NCI-H1048 (cell line): Measurements from ENCODE around the gene MYL9.
"Not testable (repeated sequence)": the region's sequence is repeated elsewhere in the genome, so short reads cannot be mapped to it uniquely, and the experiment has no call there.

Experiments used
- DNase-seq: peaks from one replicate; lab custom pipeline; 2025; lab: John Stamatoyannopoulos, UW

MYL9 gene

DNA sequence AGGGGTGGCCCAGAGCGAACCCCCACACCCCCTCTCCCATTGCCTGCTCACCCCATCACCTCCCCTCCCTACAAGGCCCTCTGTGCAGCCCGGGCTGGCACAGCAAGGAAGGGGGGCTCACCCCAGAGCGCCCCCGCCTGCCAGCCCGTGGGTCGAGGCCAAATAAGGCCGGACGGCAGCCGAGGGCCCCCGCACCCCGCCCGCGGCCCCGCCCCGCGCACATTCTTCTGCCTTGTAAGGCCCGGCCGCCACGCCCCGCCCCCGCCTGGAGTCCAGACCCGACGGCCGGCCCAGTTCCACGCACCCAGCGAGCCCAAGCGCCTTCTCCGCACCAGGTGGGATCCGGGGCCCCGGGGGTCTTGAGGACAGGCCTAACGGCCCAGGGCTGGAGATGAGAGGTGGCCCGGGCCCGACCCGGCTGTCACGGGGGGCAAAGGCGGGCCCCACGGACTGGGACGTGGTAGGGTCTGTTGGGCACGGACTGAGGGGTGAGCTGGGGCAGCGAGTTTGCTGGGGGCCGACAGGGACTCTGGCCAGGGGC lies at the start of gene MYL9:
TSS of gene MYL9 (plus strand) at position 293 of the 541 bp plus-strand sequence. CDS start 3,366 bp downstream, outside the sequence.
- no peak for DNase-seq

DNA sequence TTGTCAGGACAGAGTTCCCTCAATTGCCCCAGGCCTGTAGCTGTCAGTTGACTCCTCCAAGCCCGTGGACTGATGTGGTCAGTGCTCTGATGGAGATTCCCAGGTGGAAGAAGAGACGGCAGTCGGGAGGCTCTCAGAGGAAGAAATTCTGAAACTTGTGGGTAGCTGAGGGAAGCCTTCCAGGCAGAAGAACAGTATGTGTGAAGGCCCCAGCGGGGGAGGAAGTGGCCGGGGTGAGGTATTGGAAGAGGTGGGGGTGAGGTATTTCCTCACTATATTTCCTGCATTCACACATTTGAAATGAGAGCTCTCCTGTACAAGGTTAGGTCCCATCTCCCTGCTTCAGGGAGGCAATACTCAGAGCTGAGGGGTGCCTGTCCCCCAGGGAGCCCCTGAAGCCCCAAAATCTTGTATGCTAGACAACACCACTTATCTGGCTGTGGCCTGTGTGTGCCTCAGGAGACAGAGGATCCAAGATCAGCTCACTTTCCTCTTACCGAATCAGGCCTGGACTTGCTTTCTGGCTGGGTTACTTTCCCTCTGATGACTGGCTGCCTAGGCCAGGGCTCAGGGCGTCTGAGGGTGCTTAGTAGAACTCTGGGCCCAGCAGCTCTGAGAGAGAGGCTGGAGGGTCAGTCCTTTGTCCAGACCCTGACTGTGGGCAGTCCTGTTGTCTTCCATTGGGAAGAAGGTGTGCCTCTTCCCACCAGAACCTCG lies 49.3 kb upstream of the MYL9 start:
- DNase-seq, result no peak

DNA sequence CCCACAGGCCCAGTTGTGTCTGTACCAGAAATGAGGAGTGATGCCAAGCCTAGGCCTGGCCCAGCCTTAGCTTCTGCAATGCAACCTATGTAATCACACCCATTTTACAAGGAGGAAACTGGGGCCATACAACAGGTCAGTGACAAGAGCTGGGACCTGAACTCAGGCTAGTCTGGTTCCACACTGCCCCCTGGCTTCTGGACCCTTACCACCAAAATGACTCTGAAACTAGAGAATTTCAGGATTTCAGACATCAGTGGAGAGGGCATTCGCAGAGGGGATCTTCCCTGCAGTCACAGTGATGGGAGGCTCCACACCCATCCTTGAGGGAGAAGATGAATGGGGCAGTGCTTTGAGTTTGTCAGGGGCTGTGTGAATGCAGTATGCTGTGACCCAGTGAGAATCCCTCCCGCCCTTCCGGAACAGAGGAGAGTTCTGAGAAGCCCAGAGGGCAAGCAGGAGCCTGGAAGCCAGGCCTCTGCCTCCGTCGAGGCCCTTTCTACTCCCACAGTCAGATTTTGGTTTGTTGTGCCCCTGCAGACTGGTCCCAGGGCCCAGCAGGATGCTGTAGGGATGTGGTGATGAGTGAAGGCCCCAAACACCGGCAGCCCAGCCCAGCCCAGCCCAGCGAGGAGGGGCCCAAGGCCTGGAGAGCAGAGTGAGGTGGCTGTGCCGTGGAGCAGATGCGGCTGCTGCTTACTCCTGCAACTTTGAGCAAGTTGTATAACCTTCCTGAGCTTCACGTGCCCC lies 48.1 kb upstream of the MYL9 start:
- no peak for DNase-seq

DNA sequence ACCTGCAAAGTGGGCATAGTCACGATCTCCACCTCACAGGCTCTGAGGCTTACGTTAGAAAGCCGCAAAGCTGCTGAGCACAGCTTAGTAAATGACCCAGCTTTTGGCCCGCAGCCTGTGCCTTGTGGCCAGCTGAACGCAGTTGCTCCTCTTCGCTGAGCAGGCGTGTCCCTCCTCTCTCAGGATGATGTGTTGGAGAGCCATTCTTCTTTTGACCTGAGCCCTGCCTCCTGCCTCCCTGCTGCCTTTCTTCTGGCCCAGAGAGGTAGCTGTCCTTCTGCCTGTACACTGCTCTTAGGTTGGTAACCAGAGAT lies 47.6 kb upstream of the MYL9 start:
- no peak for DNase-seq

DNA sequence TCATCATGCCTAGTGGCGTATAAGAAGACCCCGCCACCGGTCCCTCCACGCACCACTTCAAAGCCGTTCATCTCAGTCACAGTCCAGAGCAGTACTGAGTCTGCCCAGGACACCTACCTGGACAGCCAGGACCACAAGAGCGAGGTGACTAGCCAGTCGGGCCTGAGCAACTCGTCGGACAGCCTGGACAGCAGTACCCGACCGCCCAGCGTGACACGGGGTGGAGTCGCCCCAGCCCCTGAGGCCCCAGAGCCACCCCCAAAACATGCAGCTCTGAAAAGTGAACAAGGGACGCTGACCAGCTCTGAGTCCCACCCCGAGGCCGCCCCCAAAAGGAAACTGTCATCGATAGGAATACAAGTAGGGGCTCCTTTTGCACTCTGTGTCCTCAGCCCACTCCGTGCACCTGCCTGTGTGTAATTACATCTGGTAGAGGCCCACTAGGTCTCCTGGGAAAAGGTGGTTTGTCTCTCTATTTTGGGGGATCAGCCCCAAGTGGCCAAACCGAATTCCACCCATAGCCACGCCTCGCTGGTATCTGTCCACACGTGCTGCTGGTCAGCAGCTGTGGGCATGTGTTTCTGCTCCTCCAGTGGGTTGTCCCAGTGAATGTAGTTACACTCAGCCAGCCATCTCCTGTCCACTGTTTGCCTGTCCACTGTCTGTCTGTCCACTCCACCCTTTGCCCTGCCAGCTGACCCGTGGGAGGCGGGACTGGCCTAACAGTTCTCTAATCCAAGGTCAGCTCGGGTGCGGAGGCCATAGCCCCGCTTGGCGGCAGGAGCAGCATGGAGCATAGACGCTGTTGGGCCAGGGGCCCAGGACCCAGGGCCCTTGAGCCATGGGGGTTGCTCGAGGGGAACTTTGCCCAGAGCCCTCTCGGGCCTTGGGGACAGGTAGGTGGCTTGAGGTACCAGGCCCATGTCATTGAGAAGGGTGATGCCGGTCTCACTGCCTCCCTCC lies 44.3 kb upstream of the MYL9 start:
- DNase-seq, result no peak

DNA sequence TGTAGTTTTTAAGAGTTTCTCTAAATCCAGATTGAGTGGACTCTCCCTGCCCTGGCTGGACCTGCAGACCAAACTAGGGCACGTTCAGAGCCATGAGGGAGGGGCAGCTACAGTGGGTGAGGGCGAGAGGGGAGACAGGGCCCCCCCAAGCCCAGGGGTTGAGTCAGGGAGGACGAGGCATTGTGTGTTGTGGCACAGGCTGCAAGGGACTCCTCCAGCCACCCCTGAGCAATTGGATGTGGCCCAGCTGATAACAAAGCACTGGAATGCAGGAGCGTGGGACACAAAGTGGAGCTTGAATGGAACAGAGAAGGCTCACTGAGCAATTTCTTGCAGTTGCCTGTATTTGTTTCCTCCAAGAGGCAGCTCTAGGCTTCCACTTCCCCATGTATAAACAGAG lies 43.5 kb upstream of the MYL9 start:
- no peak for DNase-seq

DNA sequence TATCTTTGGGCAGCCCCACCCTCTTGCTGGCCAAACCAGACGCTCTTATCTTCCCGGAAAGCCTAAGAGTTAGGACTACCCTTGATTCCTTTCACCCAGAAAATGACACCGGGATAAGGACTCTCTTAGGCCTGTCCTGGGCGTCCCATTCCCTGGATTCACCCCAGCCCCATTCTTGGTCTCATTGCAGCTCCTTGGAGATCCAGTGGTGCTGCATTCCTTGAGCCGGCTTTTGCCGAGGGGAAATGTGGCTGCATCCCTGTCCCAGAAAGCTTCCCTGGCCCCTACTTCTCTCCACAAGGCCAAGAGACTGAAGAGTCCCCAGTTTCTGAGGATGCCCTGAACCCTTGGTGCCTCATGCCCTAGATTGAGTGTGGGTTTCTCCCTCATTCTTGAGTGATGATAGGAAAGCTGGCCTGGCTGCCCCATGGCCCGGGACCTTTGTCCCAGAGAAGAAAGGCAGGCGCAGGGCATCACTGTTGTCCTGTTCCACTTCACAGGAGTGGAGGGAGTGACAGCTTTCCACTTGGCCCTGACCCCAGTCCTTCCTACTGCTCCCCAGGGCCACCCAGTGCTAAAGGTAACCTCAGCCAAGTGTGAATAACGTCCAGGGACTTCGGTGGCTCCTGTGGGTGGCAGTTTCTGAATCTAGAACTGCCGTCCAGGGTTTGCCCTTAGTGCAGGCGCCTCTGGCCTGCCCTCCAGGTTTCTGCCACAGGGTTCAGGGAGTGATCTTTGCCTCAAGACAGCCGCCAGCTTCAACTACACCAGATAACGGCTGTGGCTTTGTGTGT lies 42.7 kb upstream of the MYL9 start:
- DNase-seq, result no peak

DNA sequence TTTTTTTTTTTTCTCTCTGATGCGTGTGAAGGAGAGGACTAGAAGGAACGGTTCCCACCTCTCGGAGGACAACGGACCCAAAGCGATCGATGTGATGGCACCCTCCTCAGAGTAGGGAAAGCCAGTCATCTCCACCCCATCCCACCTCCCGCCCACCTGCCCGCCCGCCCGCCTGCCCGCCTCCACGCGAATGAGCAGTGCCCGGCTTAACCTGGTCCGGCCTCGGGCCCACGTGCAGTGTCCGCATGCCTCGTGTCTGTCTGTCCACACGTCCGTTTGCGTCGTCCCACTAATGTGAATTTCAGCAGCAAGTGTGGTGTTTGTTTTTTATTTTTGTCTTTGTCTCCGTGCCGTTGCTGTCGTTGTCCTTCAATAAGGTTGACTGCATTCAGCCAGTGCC lies 42.1 kb upstream of the MYL9 start:
- DNase-seq, result no peak

DNA sequence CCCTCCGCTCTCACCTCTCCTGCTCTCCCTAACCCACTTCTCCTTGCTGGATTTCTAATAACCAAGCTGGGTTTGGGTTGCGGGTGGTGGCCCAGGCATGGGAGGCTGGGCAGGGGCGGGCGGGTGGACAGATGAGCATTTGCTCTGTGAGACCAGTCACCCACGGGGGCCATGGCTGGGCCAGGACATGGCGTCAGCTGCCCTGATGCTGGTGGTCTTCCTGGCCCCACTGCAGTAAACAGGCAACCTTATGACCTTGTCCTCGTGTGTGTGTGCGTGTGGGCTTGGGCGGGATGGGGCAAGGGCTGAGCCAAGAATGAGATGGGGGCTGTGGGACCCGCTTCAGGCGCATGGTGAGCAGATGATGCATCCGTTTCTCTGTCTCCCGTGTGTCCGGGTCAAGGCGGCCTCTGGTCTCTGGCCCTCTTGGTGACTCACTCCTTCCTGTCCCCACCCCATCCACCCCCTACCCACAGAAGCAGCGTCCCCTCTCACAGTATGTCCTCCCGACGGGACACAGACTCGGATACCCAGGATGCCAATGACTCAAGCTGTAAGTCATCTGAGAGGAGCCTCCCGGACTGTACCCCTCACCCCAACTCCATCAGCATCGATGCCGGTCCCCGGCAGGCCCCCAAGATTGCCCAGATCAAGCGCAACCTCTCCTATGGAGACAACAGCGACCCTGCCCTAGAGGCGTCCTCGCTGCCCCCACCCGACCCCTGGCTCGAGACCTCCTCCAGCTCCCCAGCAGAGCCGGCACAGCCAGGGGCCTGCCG lies 41.4 kb upstream of the MYL9 start:
- no peak for DNase-seq

DNA sequence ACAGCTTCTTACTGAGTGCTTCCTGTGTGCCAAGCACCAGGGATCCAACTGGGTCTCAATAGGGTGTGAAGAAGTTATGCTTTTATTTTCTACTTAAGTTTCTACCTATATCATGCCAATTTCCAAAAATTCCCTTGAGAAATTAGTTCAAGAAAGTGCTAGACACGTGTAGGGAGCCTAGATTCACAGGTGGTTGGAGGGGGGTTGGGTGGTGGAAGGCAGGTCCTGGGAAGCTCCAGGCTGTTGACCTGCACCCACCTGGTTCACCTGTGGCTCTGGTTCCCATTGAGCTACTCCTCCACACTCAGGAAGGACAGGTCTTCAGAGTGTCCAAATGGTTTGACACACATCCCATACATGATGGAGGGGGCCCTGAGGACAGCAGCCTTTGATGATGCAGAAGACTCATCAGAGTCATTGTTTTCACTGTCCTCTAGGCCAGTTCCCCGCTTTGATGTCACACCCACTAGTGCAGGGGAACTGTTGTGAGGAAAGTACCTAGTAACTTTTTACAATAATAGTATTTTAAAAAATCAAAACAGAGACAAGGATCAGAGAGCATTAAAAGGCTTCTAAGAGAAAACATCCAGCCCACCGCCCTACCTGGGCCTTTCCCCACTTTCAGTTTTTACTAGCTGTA lies 39.8 kb upstream of the MYL9 start:
- no peak for DNase-seq

DNA sequence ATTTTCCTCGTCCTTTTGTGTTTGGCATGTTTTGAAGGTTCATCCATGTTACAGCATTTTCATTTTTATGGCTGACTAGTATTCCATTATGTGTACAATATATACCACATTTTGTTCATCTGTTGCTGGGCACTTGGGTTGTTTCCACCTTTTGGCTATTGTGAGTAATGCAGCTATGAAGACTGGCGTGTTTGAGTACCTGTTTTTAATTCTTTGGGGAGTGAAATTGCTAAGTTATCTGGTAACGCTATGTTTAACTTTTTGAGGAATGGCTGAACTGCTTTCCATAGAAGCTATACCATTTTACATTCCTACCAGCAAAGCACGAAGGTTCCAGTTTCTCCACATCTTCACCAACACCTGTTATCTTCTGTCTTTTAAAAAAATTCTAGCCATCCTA lies 37.0 kb upstream of the MYL9 start:
- DNase-seq, result no peak

DNA sequence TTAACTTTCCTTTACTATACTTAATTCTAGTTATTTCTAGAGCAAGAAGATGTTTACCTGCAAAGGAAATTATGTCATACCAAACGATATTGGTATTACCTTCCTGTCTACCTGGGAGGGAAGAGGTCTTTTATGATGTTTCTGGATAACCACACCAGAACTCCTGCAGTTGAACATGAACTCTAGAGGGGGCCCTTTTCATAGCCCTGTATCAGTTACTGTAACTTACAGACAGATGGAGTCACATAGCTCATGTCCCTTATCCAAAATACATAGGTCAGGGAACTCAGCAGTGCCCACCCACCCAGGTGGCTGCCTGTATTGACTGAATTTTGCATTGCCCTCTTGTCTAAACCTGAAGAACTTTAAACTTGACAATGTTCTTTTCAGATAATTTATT lies 35.1 kb upstream of the MYL9 start:
- DNase-seq, result no peak

DNA sequence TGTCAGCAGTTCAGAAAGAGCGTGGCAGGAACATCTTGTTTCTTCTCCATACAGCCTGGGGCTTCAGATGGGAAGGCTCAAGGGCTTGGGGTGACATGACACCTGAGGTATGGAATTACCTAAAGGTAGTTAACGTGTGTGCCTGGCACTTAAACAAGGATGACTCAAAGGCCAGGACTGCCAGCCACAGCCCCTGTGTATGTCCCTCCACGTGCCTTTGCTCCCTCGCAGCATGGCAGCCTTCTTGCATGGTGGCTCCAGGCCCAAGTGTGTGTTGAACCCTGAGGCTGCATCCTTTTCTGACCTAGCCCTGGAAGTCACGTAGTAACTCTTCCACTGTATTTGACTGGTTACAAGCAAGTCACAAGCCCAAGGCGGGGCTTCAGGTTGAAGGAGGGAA lies 33.6 kb upstream of the MYL9 start:
- DNase-seq, result no peak

DNA sequence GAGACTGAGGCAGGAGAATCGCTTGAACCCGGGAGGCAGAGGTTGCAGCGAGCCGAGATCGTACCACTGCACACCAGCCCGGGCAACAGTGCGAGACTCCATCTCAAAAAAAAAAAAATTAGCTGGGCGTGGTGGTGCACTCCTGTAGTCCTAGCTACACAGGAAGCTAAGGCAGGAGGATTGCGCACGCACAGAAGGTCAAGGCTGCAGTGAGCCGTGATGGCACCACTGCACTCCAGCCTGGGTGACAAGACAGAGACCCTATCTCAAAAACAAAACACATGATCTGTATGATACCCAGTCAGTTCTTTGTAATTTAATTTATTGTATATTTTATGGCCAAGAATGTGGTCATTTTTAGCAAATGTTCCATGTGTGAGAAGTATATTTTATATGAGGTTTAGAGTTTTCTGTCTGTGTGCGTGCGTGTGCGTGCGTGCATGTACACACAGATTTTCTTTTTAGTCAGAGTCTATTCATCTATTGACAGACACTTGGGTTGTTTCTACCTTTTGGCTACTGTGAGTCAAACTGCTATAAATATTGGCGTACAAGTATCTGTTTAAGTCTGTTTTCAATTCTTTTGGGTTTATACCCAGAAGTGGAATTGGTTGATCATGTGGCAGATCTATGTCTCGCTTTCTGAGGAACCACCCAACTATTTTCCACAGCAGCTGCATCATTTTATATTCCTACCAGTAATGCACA lies 22.2 kb upstream of the MYL9 start:
- DNase-seq, result no peak

DNA sequence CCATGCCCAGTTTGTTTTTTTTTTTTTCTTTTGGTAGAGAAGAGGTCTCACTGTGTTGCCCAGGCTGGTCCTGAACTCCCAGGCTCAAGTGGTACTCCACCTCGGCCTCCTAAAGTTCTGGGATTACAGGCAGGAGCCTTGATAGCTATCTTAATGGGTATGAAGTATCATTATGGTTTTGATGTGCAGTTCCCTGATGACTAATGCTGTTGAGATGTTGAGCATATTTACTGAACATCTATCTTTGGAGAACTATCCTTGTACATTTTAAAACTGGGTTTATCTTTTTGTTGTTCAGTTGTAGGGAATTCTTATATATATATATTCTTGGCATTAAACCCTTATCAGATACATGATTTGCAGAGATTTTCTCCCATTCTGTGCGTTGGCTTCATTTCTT lies 21.4 kb upstream of the MYL9 start:
- no peak for DNase-seq

DNA sequence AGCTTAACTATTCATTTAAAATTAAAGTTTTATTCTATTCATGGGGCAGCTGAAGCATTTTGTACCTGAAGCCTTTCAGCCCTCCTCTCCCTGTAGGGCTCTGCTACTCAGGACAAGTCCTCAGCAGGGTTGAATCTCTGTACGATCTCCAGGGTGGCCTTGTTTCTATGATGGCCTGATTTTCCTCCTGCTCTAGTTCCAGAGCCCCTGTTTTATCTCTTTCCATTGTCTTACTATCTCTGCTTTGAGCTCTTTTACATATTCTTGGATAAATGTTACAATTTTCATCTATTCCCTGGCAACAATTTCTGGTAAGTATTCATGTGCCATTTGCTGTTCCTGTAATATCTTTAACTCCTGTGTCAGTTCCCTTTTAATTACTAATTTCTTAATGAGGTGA lies 19.8 kb upstream of the MYL9 start:
- no peak for DNase-seq

DNA sequence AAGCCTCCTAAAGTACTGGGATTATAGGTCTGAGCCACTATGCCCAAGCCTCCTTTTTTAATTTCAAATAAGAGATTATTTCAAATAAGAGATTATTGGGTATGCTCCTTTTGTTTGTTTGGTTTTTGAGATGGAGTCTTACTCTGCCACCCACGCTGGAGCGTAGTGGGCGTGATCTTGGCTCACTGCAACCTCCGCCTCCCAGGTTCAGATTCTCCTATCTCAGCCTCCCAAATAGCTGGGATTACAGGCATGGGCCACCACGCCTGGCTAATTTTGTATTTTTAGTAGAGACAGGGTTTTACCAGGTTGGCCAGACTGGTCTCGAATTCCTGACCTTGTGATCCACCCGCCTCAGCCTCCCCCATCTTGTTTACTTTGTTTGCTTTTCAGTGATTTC lies 18.9 kb upstream of the MYL9 start:
- DNase-seq, result not testable (repeated sequence)

DNA sequence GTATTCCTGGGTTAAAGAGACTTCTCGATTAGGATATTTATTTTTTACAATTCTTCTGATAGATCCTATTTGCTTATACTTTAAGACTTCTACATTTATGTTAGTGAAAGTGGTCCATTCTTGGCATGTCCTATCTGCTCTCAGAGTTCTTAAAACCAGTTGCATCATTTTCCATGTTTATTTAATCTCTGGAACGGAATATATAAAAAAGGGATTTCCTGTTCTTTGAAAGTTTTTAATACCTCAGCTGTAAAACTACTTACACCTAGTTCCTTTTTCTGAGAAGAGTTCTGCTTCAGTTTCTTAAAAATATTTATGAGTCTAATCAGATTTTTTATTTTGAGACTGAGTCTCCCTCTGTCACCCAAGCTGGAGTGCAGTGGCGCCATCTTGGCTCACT lies 18.0 kb upstream of the MYL9 start:
- DNase-seq, result no peak

DNA sequence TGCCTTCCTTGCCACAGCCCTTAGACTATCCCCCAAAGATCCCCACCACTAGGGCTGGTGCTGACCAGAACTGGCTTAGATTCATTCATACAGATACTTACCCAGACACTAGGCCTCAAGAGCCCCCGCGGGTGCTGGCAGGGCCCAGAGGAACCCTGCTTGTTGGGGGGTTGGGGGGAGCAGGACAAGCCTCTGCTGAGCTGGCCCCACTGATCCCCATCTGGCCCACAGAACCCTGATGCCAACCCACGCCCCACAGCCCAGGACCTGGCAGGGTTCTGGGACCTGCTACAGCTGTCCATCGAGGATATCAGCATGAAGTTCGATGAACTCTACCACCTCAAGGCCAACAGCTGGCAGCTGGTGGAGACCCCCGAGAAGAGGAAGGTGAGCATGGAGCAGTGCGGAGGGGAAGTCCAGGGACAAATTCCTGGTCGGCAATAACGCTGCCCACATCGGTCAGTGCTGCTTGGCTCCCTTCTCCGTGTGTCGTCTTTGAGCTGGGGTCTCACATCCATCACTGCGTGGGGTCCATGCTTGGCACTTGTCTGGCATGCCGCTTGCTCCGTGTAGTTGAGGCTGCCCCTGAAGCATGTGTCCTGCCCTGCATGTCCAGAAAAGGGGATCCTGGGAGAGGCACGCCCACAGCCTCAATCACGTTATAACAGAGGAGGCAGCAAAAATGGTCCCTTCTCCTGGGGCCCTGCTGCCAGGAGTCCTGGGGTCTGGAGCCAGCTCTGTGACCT lies 15.5 kb upstream of the MYL9 start:
- no peak for DNase-seq
